Breast epithelium (tissue), 3 donors: ENCODE measurements around the gene TASOR2.

Experiments used
- CTCF ChIP-seq, 3 donors: fragments of 450-650 bp; IDR thresholded peaks; one replicate each; pipeline ENCODE4 v1.5.1; 2016 to 2017; ENCODE audit warnings: antibody characterized with exemption in 3 of 3, mild to moderate bottlenecking in 3 of 3, moderate library complexity in 3 of 3
- POLR2A ChIP-seq: fragments of 450-650 bp; IDR thresholded peaks from one replicate; pipeline ENCODE4 v1.6.1; 2016; ENCODE audit warnings: antibody characterized with exemption, mild to moderate bottlenecking, moderate library complexity

- no peak for TF ChIP-seq CTCF (IDR thresholded peaks at IDR 0.05)
- no peak for TF ChIP-seq POLR2A
Measured at GRCh38 chr10:5648494-5649457, 35.9 kb upstream of the TASOR2 start.
